NCI-H526 treated with DMSO at 0.1 percent for 48 hours (cell line): ENCODE data around the gene MSL3B.

Experiments used
- DNase-seq: peaks from one replicate; lab custom pipeline; 2025; lab: John Stamatoyannopoulos, UW

The MSL3B gene

DNA sequence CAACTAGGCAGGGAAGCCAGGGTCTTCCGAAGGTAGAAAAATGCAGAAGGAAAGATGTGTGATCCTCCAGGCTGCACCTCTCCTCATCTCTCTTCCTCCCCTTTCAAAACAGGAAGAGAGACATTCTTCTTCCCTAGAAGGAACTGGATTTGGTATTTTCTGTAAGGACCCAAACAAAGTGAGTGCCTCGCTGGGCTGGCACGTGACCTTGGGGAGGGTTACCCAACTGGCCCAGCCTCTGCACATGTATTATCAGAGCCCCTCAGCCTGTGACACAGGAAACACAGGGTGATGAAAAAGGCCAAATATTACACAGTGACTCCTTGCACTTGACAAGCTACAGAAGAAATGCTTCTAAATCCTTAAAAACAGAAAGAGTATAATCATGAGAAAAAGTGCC lies 16.1 kb downstream of the MSL3B start:
- DNase-seq = no peak

DNA sequence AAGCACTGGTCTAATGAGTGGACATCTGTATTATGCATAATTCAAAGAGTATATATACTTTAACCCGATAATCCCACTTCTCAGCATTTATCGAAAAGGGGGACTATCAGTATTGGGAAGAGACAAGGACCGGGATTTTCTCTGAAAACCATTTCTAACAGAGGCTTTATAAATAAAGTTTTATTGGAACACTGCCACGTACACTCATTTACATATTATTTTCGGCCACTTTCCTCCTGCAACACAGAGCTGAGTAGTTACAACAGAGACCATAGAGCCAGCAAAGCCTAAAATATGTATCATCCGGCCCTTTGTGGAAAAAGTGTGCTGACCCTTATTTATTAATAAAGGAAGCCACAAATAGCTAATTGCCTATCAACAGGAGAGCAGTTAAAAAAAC lies 17.0 kb downstream of the MSL3B start:
- DNase-seq = no peak

DNA sequence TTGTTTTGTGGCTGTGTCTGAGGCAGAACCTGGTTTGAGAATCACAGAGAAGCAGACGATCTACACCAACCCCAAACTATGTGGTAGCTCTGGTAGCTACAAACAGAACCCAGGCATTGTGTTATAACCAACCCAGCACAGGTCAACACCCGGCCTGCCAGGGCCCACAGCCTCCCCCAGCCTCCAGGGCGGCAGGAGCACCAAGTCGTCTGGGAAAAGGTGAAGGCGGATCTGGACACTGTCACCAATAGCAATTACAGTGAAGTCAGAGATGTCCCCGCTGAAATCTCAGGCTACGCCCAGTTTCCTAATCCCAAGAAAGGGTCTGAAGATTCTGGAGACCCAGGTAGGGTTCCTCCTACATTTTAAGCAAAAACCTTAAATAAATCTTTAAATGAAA lies 17.4 kb downstream of the MSL3B start:
- no peak for DNase-seq

DNA sequence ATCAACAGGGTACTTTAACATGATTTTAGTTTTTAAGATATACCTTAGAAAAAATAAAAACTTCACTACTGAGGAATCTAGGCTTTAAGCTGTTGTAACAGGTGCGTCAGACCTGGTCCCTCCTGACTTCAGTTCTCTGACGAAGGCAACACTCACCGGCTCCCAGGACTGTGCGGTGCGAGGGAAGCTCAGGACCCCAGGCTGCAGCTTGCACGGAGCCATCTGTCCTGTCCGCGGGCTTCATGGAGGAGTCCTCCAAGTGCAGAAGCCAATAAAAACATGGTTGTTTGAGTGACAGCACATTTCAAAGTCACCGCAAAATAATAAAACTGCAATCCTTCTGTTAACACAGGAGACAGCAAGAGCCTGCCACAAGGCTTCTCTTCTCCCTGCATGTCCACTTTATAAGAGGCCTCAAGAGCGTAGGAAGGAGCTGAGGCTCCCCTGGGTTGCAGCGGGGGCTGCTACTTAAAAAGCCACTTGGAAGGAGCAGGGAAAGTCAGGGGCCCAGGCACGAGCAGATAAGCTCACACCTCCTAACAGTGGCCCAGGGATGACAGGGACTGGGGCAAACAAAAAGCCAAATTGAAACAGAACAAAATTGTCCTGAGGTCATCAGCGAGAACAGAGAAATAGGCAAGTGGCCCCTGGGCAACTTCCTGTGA lies 18.4 kb downstream of the MSL3B start:
- no peak for DNase-seq

DNA sequence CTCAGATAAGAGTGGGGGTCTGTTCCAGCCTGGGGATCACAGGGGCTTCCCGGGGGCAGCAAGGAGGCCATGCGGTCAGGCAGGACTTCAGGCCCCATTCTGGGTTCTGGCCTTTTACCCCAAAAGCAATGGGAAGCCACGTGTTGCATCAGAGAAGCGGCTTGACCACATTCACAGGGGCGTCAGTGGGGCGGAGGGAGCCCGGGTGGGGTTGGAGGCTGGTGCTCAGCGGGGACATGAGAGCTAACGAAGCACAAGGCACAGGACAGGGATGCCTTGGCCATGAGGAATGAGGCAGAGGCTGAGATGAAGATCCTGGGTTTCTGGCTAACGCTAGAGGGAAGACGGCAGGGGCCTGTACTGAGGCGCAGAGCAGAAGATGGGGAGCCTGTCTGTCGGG lies 19.9 kb downstream of the MSL3B start:
- no peak for DNase-seq

DNA sequence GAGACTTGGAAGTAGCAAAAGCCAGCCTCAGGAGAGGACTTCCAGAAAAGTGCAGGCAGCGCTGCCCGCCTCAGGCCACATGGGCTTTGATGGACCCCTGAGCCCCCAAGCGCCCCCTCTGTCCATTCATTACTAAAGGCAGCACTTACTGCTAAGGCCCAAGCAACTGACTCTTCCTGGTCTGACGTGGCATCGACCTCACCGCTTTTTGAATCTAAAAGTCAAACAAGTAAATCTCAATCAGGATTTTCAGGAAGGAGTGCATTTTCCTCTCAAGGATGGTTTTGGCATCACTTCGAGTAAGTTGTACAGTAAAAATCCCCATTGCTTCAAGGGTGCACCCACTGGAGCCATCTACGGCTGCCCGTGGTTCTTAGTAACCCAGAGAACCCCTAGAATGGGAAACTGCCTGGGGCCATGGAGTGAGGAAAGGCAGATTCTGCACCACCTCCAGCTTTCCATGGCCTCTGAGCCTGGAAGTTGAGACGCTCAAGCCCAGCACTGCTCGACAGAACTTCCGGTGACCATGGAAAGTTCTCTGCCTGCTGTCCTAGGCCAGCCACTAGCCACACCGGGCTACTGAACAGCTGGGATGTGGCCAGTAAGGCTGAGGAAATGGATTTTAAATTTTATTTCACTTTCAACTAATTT lies 20.8 kb downstream of the MSL3B start:
- no peak for DNase-seq

DNA sequence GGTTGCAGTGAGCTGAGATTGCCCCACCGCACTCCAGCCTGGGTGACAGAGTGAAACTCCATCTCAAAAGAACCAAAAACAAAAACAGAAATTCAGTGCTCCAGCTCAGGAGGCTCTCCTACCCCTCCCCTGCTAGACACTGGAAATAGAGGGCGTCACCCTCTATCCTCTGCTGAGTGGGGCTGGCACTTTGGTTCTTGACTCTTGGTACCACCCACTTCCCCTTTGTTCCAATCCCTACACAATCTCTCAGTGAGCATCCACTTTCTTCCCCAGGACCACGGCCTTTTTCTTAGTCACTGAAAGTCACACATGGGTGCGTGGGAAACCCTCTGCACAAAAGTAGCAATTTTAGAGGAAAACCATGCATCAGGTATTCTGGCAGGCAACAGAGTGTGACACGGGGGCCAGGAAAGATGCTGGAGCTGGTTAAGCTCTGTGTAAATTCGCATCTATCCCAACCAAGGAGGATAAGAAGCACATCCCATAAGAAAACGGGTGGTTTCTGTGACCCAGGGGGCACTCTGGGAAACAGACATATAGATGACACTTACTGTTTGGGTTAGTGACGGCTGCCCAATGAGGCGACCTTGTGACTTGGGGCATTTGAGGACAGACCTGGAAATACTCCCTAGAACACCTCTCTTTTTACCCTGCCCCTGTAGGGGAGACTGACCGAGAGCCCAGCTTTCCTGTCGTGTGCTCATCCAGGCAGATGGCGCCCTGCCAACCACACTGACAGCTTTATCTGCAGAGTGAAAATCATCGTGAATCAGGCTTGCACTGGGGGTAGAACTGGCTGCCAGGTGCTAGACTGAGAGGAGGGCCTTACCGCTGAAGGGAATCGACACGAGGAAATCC lies 21.6 kb downstream of the MSL3B start:
- DNase-seq = no peak

DNA sequence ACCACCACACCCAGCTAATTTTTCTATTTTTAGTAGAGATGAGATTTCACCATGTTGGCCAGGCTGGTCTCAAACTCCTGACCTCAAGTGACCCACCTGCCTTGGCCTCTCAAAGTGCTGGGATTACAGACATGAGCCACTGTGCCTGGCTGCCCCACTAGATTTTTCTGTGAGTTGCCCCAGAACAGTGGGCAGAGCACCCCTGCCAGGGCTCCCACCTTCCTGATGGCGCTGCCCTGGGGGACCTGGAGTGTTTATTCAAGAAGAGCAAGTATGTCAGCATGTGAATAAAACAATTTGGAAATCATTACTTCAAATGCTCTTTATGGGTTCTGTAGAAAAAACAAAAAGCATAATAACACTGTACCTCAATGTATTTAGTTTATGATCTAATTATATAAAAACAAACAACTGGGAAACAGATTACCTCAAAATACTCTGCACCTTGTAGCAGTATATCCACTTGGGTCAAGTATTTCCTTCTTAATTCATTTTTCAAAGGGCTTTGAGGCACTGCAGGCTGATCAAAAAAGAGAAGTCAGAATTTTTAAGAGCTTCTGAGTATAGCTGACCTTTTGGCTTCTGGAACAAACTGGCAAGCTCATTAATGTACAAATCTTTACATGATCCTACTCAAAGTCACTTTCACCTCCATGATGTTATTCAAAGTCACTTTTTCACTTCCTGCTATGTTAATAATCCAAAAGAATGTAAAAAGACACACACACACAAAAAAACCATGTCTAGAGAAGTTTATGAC lies 22.7 kb downstream of the MSL3B start:
- DNase-seq = no peak

DNA sequence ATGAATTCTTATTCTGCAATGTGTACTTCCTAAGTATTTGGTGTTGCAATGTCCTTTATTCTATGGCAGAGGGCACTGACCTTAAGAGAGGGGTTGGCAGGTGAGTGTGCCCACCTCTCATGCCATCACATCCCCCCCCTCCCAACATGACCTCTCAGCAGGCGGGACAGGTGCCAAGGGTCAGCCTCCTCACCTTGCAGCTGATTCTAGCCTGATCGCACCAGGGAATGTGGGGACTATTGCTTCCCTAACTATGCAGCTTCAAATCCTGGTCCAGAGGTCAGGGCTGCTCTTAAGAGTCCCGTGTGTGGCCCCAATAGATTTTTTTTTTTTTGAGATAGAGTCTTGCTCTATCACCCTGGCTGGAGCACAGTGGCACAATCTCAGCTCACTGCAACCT lies 23.4 kb downstream of the MSL3B start:
- no peak for DNase-seq

DNA sequence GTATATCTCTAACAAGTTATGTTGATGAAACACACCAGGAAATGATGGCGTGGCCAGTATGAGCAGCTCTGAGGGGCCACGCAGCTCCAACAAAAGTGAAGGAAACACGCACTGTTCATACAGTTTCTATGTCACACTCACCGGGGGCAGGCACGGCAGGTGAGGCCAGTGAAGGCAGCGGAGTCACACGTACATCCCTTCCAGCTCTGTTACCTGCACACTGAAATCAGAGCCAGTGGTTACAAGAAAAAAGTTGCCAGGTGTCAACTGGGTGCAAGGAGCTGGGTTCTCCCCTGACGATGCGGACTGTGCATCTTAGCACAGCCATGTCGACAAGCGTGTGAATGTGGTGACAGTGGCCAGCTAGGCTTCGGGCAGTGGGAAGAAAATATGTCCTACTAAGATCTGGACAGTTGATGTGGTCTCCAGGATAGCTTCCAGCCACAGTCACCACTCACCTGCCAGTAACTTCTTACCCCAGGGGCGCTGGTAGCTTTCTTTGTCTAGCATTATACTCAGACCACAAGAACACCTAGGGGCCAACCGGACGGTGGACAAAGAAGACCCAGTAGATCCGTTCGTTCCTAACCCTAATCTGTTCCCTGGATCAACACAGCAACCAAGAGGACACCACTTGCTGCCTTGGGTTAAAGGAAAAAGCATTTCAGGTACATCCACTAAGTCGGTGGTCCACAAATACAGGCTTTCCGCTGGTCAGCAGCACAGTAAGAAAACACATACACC lies 23.9 kb downstream of the MSL3B start:
- DNase-seq = no peak

DNA sequence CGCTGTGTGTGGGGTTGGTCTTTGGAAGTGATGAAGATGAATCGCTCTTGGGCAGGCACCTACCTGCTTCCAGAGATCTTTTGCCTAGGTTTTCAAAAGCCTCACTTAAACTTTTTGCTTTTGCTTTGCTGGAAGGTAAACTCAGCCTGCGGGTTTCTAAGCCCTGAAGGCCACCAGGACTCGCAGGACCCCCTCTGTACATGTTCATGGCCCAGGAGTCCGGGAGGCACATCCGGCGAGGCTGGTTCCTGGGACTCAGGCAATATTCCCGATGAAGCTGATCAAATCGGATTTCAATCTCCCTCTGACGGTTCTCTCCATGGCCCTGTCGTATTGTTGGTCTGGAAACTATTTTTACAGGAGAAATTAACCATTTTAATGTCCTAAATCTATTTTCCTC lies 27.0 kb downstream of the MSL3B start:
- no peak for DNase-seq

DNA sequence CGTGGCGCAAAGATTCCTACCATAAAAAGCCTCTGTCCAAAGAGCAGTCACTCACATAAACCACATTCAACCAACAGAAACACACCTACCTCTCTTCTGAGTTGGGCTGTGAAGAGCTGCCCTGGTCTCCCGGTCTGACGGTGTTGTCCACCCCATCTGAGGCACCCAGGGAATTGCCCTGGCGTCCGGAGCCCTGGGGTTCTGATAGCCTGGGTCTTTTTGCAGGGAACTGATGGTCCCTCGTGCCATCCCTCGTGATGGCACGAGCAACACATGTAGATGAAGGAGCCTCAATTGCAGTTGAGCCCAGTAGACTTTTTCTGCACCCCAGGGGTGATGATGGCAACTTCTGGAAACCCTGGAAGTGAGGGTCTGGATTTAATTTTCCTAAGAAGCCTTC lies 27.7 kb downstream of the MSL3B start:
- no peak for DNase-seq

DNA sequence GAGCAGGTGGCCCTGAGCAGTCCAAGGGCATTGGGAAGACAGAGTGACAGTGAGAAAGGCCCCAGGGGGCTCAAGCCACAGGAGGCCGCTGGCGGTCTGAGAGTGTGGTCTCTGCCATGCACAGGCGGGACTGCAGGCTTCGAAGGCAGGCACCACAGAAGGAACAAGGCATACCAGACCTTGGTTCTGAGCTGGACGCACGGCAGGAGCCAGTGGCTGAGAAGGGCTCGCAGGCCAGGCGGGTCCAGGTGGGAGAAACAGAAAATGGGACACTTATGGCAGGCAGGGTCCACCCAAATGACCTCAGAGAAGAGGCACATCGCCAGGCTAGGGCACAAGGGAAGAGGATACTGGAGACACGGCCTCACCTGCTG lies 28.8 kb downstream of the MSL3B start:
- DNase-seq = no peak

DNA sequence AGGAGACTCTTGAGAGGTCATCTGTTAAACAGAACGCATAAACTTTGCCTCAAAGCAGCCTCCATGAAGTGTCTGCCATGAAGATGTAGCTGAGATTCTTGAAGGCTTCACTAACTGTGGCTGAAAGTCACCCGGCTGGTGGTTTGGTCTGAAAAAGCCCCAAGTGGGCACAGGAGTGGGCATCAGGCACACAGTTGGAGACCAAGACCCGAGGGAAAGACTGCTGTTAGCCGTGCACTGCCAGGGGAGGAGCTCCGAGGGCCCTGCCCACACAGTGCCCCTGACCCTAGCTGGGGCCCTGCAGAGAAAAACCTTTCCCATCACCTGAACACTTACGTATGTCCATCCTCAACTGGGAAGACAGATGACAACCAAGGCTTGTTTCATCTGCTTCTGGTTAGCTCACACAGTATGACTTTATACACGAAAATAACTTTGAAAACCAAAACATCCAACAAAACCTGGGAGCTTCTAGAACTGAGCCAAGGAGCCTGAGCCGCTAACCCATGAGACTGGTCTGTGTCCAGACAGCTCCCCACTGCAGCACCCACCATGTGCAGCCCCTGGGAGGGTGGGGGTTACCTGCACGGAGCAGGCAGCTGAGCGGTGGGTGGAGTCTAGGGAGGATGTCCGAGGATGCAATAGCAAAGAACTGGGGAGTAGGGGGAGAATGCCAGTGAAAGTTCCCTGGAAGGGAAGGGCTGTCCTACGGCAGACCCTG lies 29.3 kb downstream of the MSL3B start:
- DNase-seq = no peak

DNA sequence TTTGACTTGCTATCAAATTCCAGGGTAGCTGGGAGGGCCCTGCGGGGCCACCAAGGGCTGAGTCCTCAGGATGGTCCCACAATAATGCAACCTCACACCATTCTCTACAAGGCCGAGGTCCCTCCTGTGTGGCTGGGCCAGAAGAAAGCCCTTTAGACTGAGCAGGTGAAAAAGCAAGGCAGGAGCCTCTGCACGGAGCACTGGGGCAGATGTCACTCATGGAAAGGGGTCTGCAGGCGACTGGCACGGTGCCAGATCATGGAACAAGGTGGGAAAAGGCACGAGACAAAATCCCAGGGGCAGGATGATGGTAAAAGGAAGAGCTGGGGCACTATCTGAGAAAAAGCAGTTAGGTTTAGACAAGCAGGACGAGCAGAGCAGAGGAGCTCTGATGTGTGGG lies 29.9 kb downstream of the MSL3B start:
- no peak for DNase-seq

DNA sequence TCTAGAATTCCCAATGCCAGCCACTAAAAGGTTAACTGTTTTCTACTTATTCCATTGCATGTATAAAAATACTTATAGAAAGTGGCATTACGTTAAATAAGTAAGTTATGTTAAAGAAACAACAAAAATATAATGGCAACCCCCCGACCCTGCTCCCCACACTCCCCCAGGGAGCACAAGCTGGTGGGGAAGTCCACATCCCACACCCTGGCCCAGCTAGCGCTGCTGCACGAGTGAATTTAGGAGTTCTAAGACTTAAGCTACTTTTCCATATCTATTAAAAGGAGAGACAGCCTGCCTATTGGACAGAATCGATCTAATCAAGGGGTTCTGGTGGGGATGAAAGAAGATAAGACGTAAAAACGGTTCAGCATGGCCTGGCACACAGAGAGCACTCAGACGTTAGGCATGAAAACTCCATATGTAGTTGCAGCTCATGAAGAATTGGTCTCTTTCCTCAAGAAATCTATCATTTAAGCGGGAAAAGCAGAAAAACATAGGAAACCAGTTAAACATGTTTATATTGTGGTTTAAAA lies 30.4 kb downstream of the MSL3B start:
- DNase-seq = no peak

DNA sequence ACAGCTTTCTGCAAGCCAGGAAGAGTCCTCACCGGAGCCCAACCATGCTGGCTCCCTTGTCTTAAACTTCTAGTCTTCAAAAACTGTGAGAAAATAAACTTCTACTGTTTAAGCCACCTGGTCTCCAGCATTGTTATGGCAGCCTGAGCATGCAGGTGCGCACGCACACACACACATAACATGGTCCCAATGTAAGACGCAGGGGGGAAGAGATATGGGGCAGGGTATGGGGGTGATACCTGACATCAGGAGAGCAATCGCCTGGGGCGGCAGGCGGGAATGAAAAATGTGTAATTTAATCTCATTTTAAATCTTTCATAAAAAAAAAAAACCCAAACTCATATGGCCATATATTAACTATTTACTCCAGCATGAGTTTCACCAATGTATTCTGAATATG lies 31.8 kb downstream of the MSL3B start:
- no peak for DNase-seq

DNA sequence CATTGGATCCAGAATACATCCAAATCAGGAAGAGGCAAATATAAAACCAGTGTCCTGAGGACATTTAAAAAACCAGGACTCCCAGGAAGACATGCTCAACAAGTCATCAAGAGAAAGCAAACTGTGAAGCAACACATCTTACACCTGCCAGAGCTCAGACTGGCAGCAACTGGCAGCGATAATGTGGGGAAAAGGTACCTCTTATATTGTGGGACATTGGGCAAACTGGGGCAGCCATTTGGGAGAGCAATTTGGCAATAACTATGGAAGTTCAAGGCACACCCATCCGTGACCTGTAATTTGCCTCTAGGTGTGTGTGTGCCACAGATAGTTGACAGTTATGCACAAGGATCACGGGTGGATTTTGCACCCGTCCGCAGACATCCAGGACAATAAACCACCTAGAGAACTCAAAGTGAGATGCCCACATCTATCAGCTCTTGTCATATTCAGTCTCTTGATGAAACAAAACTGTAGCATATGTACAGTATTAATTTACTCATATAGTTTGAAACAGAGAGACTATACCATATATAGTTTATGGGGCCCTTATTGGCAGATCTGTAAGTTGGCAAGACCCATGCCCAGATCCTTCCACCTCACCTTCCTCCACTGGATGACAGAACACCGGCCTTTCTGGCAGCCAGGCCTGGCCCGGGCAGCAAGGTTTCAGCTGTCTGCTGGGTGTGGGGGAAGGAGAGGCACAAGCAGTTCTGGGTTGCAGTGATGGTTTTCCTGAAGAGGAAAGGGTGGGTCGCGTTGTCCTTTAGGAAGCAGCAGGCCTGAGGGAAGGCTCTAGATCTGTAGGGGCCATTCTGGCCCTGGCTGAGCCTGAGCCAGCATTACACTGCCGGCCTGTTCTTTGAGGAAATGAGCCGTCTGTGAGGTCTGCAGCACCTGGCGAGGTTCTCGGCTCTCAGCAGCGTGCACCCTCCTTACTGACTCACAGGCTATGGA lies 32.7 kb downstream of the MSL3B start:
- no peak for DNase-seq

DNA sequence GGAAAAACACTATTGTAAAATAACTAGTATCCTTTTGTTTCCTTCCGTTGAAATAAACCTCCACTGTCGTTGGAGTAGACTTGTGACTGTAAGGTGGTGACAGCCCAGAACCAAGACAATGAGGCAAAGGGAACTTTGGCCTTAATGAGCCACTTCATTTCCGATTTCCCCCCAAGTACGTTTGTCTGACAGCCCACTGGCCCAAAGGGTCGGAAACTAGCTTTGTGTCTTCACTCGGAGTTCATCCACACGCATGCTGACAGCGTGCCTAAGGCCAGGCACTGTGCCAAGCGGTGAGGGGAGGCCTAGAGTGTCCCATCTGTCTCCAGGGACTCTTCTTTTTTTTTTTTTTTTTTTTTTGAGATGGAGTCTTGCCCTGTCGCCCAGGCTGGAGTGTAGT lies 34.8 kb downstream of the MSL3B start:
- no peak for DNase-seq

DNA sequence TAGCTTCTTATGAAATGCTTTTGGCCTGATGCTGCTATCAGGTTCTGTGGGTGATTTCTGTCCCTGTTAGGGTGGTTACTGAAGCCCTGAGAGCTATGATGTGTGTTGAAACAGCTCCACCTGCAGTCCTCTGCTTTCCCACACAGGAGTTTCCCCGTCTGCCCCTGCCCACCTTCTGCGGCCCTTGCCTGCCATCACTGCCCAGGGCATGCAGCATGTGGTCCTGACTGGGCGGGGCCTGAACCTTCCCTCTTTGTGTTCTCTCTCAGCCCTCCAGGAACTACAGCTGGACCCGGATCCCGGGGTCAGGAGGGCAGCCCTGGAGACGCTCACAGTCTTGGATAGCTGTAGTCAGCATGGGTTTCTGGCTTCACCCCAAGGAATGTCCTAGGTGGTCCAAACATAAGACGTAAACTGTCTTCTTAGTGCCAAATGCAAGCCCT lies 35.3 kb downstream of the MSL3B start:
- peak; percentile 39 for DNase-seq
